ENCODE data around the gene CYBA.

- TF ChIP-seq CTCF (conservative IDR thresholded peaks at IDR 0.05 in 1 of 2, IDR thresholded peaks at IDR 0.05 in 1 of 2; ENCODE audit: extremely low read depth in 1 of 2, insufficient read depth in 1 of 2, low read depth in 1 of 2, low read length in 2 of 2) = no peak
- no peak for TF ChIP-seq EZH2 (IDR thresholded peaks at IDR 0.05; ENCODE audit: borderline replicate concordance, low read length)
Measured at GRCh38 chr16:88676502-88677242, 25.8 kb upstream of the CYBA start.

Data from mammary epithelial cell (primary cell).